Keratinocyte (primary cell): ENCODE results near the gene RHBDD1.

Experiments
- CTCF ChIP-seq, 3 experiments: IDR thresholded peaks in 1 of 3; conservative IDR thresholded peaks in 1 of 3; optimal IDR thresholded peaks in 1 of 3; 2 replicates in 2 of 3; 3 replicates in 1 of 3; pipeline versions ENCODE3 to v1.5.1; 2011; ENCODE audit warnings: low read length in 3 of 3, mild to moderate bottlenecking in 3 of 3, moderate library complexity in 2 of 3, control low read depth in 1 of 3, inconsistent platforms in 1 of 3; ENCODE audit not compliant: insufficient read depth in 2 of 3; ENCODE audit errors: extremely low read depth in 1 of 3
- EZH2 ChIP-seq: IDR thresholded peaks from one replicate; pipeline ENCODE4 v1.6.1; 2012; ENCODE audit warnings: inconsistent platforms, mild to moderate bottlenecking, low read length, moderate library complexity

GRCh38 chr2:226839951-226840350 is 4.1 kb downstream of the RHBDD1 start:
- TF ChIP-seq CTCF (optimal IDR thresholded peaks at IDR 0.05 in 1 of 3, IDR thresholded peaks at IDR 0.05 in 1 of 3, conservative IDR thresholded peaks at IDR 0.05 in 1 of 3; ENCODE audit: extremely low read depth in 1 of 3, insufficient read depth in 2 of 3, low read length in 3 of 3) (no peak), EZH2 (no peak)
